Fibroblast of mammary gland (primary cell): Measurements from ENCODE around the gene AOPEP.

Experiments used
- DNase-seq: peaks from one replicate; pipeline ENCODE4 v3.0.0-alpha.2; 2010; ENCODE audit warnings: low read depth
- H3K4me3 ChIP-seq: 2 replicates; pipeline ENCODE4 v1.5.1; 2011; ENCODE audit warnings: low read depth, mild to moderate bottlenecking, low read length, moderate library complexity; ENCODE audit not compliant: control insufficient read depth
- CTCF ChIP-seq: conservative IDR thresholded peaks from 2 replicates; pipeline ENCODE4 v1.5.1; 2011; ENCODE audit warnings: low read depth, low read length, inconsistent platforms; ENCODE audit not compliant: control insufficient read depth, insufficient read depth

AOPEP gene

DNA sequence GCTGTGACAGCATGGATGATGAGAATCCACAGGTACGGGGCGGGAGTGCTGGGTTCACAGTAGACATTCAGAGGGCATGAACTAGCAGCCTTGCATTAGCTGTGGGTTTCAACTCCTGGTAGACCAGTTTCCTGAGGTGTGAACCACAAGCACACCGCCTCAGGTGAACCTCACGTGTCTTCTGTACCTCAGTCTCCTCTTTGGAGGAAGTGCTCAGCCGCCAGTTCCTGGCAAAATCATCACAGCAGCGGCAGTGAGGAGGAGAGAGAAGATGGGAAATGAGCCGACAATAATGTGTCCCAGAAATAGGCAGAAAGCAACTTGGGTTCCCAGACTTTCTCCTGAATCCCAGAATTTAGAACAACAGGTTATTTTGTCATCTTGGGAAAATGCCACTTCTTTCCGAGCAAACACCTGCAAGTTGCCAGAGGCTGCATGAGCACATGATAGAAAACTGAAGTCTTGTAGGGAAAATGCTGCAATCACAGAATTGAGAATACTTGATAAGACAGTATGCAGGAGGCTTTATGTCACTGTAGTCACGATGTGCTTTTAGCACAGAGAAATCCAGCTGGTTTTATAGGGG, 258.5 kb downstream of the AOPEP start:
- H3K4me3 ChIP-seq = no peak overlapping the region
- TF ChIP-seq CTCF = no peak
- no peak for DNase-seq

GRCh38 chr9:94985649-94986048, 259.1 kb downstream of the AOPEP start:
- TF ChIP-seq CTCF = no peak
- no peak for DNase-seq

DNA sequence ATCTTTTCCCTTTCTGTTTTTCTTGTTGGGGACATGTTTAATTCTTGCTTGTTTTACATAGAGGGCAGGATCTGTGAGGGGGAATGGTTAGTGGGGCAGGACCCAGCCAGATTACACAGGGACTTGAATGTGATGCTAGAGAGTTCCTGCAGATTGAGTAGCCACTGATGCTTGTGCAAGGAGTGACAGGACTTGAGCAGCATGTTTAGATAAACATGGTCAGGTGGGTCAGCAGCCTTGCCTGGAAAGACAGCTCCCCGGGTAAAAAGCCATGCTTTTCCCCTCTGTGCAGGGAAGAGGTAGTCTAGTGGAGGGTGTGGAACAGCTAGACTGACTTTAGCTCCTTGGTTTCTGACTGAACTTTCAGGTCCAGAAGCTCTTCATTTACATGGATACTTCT, 261.2 kb downstream of the AOPEP start:
- DNase-seq = no peak
- no peak overlapping the region for H3K4me3 ChIP-seq
- TF ChIP-seq CTCF = no peak

More at GRCh38 chr9:94985649-94986048, 259.1 kb downstream of the AOPEP start:
- no peak overlapping the region for H3K4me3 ChIP-seq

DNA sequence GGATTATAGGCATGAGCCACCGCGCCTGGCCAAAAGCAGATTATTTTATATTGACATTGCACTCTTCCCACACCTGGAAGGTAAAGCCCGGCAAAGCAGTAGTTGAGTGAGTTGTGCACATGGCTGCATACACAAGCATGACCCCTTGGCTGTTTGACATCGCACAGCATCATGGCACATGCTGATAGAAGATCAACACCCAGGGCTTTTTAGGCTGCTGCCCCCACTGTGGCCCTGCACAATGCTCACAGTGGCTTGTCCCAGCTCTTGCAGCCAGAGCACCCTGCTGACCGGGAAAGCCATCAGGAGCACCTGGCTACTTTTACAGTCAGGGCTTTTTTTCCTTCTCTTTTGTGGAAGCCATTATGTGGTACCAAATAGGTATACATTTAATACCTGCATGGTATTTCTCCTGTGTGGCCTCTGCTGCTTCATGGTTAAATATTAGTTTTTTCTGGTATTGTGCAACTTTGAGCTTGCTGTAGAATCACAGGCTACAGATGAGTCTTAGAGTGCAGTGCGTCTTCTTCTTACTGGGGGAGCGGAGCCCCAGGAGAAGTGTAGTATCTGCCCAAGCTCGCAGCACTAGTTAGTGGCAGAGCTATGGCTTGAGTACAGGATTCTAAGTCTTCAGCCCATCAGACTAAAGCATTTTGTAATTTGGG, 264.5 kb downstream of the AOPEP start:
- H3K4me3 ChIP-seq = no peak overlapping the region
- no peak for DNase-seq
- TF ChIP-seq CTCF = no peak

- no peak for TF ChIP-seq CTCF
- DNase-seq = no peak
- H3K4me3 ChIP-seq = no peak overlapping the region
Observed at GRCh38 chr9:94991961-94992907, 265.7 kb downstream of the AOPEP start.

DNA sequence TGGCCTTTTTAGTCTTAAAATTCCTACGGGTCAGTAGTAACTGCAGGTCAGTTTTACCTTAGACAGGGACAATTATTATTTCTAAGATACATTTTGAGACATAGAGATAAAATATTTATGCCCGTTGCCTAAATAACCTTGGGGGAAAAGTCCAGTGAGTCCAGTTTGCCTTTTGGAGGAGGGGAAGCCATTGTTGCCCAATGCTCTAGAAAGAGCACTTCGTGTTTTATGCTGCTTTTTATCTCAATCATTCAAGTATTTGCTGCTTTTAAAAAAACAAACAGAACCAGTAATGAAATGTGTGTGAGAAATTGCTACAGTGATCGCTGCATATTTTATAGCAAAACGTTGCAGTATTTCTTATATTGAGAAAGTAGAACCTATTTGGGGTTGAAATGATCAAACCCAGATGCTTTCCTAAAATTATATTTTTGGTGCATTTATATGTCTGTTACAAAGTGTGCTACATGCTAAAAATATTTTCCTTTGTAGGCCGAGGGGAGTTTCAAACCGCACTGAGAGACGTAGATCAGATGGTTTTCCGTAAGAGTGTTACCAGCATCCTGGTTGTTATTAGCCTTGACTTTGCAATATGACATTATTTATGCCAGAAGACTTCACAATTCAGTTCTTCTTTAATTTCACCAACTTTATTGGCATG, 266.8 kb downstream of the AOPEP start:
- no peak for DNase-seq
- H3K4me3 ChIP-seq = no peak overlapping the region
- no peak for TF ChIP-seq CTCF
